Measurements from ENCODE around the gene AFF4. TPM values are rescaled to one million over a fixed set of nuclear protein-coding genes. Genes with fewer than 3 reads are reported as not detected.

Gene AFF4
- total and polyA plus RNA-seq, 2 donors (not counting 1 experiment from before 2014, with no cell fraction given): 16.2 to 81.5 TPM

GRCh38 chr5:132928062-132928407 lies 35.4 kb downstream of the AFF4 start:
- no peaks in the 10 kb centered on the region for H3K4me1 ChIP-seq (ENCODE audit: control insufficient read depth in 2 of 2, insufficient read depth in 2 of 2, low read length in 2 of 2)
- no peak overlapping the region for H3K27ac Mint-ChIP-seq

More at GRCh38 chr5:132928062-132928407, 35.4 kb downstream of the AFF4 start:
- peaks cover 1% of the 10 kb centered on the region for H3K4me1 Mint-ChIP-seq
- Histone ChIP-seq H3K9ac (ENCODE audit: low read length) (no peak overlapping the region), H4K20me1 (ENCODE audit: control insufficient read depth, insufficient read depth, low read length, poor library complexity, severe bottlenecking) (peaks cover 30% of the 10 kb centered on the region), H3K27ac (ENCODE audit: low read length in 2 of 2) (no peak overlapping the region), H3K36me3 (replicated peaks in 1 of 2; ENCODE audit: control extremely low read depth in 1 of 2, control insufficient read depth in 1 of 2, extremely low read depth in 1 of 2, insufficient read depth in 2 of 2, low read length in 1 of 2) (peaks cover 15 to 82% of the 10 kb centered on the region in 2 experiments), H2AFZ (ENCODE audit: insufficient read depth, low read depth, low read length, poor library complexity, severe bottlenecking) (no peak overlapping the region), H3K9me3 (ENCODE audit: control extremely low read depth in 1 of 3, control insufficient read depth in 2 of 3, insufficient read depth in 1 of 3, low read length in 2 of 3) (no peaks in the 10 kb centered on the region), H3K79me2 (ENCODE audit: control insufficient read depth, insufficient read depth, low read length) (peaks cover 58% of the 10 kb centered on the region), H3K4me2 (replicated peaks; ENCODE audit: low read depth, low read length, poor library complexity, severe bottlenecking) (no peak overlapping the region), H3K27me3 (replicated peaks in 1 of 4; ENCODE audit: control extremely low read depth in 1 of 4, control insufficient read depth in 3 of 4, insufficient read depth in 4 of 4, low read length in 3 of 4) (no peaks in the 10 kb centered on the region), H3K4me3 (ENCODE audit: control extremely low read depth in 1 of 5, extremely low read depth in 1 of 5, insufficient read depth in 1 of 5, low read depth in 2 of 5, low read length in 4 of 5) (no peak overlapping the region)
- no peak overlapping the region for H3K4me3 Mint-ChIP-seq
- TF ChIP-seq CTCF (IDR thresholded peaks at IDR 0.05) (no peak), EZH2 (IDR thresholded peaks at IDR 0.05; ENCODE audit: borderline replicate concordance, insufficient read depth, low read depth, low read length, poor library complexity, severe bottlenecking) (no peak)
- no peak for ATAC-seq (ENCODE audit: low read depth)
- CTCF ChIA-PET: no interaction called here
- POLR2A ChIA-PET: no interaction called here
- intact Hi-C loops (cut with micrococcal nuclease): no loop called here
- 100% methylated on average over 1 of the region's 2 CpGs for WGBS (ENCODE audit: insufficient coverage)
- H3K9me3 Mint-ChIP-seq (ENCODE audit: insufficient read depth): no peaks in the 10 kb centered on the region
- DNase-seq: no peak
- no peaks in the 10 kb centered on the region for H3K27me3 Mint-ChIP-seq

All from B cell (primary cell).